NCI-H1105 treated with DMSO at 0.1 percent for 48 hours (cell line): ENCODE measurements around the gene EDEM3.
"Not testable (repeated sequence)": the region's sequence is repeated elsewhere in the genome, so short reads cannot be mapped to it uniquely, and the experiment has no call there.

Source experiments
- DNase-seq: peaks from one replicate; lab custom pipeline; 2025; lab: John Stamatoyannopoulos, UW

Gene EDEM3

GRCh38 chr1:184768467-184768866 is 13.8 kb upstream of the EDEM3 start:
- no peak for DNase-seq

DNA sequence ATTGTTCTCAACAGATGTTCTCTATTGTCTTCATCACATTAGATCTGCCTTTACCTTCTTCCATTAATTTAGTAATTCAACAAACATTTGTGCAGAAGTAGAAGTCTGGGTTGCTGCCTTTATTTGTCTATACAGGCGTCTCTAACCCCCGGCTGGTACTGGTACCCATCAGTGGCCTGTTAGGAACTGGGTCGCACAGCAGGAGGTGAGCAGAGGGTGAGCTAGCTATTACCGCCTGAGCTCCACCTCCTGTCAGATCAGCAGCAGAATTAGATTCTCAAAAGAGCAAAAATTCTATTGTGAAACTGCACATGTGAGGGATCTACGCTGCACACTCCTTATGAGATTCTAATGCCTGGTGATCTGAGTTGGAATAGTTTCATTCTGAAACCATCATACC is 12.9 kb upstream of the EDEM3 start:
- no peak for DNase-seq

GRCh38 chr1:184764483-184764882 is 9.8 kb upstream of the EDEM3 start:
- DNase-seq: no peak

GRCh38 chr1:184763520-184763919 is 8.9 kb upstream of the EDEM3 start:
- not testable (repeated sequence) for DNase-seq

- DNase-seq: no peak
Observed at GRCh38 chr1:184761969-184762485, 7.4 kb upstream of the EDEM3 start.

DNA sequence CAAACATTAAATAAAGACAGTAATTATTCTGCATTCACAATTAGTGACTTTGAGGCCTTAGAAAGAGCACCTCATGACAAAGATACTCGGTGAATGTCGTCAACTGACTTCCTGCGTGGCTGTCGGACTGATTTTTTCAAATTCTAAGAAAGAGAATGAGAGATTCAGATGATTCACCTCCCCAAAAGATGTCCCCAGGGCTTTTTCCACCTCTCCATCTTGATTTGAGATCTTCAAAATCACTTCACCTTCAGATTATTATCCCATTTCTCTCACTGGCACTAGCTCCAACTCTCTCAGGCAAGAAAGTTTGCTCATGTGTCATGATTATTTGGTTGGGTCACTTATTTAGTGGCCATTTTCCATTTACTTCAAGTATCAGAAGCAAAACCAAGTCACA is 5.0 kb upstream of the EDEM3 start:
- DNase-seq: no peak

DNA sequence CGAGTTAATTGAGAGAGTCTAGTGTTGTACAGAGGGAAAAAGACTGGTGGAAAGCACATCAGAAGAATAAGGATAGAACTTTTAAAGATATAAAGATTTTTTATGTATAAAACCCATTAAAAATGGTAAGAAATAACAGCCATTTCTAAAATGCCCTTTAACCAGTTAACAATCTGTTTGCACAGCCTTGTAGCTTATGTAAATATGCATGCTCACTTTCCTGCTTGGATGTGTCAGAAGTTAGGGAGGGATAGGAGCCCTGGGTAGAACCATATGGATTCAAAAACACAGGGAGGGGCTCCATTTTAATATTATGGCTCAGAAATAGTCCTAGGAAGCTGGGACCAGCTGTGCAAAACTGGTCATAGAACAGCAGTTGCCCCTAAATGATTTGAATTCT is 4.5 kb upstream of the EDEM3 start:
- DNase-seq: no peak

DNA sequence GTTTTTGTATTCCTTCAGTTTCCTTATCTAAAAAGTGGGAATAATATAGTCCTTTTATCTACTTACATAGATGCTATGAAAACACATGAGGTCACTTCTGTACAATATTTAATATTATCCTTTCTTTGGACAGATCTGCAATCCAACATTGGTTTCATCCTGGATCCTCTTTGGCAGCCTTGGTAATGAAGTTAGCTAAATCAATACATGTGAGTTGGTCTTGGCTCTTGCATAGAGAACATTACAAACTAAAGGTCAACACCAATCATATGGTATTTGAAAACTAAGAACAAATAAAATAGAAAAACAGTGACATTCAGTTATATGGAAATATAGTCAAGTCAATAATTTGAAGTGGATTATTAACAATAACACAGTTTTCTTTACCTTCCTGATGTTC is 3.2 kb upstream of the EDEM3 start:
- no peak for DNase-seq

GRCh38 chr1:184757406-184757805 is 2.7 kb upstream of the EDEM3 start:
- no peak for DNase-seq

GRCh38 chr1:184755226-184756065 is 788 bp upstream of the EDEM3 start:
- peak; percentile 37 for DNase-seq

GRCh38 chr1:184753608-184754475 is 816 bp downstream of the EDEM3 start:
- peak; percentile 39 for DNase-seq

- DNase-seq: no peak
Observed at GRCh38 chr1:184753117-184753516, 1.5 kb downstream of the EDEM3 start.

DNA sequence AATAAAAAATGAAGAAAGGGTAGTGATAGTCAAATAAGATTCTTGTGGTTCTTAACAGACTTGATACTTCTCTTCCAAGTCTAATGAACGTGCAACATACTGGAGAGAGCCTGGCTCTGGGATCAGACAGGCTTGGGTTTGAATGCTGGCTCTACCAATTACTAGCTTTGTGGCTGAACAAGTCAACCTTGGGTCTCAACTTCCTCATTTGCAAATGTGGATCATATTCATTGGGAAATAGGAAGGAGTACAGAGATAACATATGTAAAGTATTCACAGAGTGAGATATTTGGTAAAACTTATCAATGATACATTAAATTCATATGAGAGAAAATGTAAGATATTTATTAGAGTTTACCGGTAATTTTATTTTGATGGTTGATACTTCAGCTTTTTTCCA is 2.0 kb downstream of the EDEM3 start:
- DNase-seq: no peak

DNA sequence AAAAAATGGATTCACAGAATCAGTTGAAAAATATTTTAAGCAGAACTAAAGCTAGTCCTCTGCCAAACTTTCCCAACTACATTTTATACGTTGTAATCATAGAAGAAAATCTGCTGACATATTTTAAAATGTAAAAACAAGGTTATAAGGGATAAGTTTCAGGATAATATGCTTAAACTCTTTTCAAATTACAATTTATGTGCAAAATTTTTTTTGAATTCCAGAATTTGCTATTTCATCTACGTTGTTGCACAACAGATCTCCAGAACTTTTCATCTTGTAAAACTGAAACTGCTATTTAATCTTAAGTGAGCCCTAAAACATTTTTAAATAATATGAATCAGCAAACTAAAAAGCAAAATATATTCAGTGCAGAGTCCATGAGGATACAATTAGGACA is 5.9 kb downstream of the EDEM3 start:
- DNase-seq: no peak

DNA sequence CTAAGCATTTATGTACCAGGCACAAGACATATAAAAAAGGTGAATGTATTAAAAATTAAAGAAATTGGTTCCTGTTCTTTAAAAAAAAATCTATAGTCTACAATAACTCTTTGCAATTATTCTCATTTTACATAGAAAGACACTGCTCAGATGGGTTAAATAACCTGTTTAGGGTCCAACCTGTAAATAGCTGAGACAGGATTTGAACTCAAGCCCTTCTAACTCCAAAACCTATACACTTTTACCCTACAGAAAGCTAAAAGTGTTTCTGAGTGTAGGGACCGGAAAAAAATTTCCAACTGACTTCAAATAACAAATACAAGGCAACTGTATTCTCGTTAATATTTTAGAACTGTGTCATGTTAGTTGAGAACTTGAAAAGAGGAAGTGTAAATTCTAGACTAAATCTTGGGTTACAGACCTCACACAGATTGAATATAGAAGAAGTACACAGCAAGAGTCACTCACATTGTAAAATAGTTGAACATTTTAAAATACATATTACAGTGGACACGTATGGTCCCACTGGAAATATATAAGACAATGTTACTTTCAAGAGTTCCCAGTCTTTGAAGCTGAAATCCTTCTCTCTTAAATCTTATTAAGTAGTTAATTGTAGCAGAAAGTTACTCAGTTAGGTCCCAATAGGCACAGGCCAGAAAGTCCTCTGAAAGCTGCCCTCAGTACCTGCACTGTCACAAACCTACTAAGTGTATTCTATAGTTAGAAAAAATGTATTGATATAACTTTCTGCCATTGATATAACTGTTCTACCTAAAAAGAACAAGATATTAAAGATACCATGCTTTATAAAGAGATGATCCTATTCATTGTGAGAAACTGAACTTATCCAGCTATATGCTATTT is 7.3 kb downstream of the EDEM3 start:
- no peak for DNase-seq

DNA sequence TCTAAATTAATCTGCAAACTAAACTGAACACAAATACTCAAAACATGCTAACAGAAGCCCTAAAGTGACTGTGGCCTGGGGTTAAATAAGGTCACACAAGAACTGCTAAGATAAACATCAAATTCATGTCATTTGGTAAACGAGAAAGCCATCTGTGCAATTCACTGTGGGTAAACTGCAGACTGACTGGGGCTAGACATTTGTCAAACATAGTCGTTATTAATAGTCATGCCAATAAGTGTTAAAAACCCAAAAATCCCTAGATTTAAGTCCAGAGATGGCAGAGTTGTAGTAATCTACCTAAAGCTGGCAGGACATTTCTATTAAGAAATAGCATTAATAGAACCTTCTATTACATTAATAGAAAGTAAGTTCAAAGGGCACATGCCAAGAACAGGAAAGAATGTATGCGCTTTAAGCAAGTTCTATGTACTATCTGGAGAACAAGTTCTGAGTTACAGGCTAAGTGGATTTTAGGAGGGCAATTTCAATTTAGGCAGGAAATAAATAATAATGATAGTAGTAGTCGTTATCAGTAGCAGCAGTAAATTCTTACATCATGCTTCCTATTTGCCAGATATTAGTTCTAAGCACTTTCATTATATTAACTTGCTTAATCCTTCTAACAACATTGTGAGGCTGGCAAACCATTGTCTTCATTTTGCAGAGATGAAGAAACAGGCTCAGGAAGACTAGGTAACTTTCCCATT is 8.6 kb downstream of the EDEM3 start:
- no peak for DNase-seq

GRCh38 chr1:184745110-184745509 is 9.5 kb downstream of the EDEM3 start:
- no peak for DNase-seq

DNA sequence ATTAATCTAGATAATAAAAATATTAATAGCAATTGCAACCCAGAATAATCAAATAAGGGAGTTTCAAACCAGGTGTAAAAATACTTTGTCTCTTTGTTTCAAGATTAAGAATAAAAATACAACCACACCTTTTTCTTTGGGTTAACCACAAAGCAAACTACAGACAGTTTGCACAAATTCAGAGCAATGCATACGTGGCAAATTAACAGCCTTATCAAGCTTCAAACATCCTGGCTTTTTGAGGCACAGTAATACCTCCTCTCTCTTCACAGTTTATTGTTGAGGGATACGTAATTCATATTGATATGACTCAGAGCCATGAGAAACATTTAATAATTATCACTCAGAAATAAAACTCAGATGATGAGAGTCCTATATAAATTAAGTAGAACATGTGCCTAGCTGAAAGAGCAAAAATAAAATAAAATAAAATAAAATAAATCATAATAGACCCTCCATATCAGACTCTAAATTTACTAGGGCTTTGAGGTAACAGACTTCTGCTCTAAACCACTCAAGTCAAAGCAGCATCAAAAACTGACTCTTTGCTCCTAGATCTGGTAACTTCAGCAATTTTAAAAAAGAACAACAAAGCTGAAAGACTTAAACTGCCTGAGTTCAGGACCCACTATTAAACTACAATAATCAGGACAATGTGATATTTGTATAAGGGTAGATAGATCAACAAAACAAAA is 11.4 kb downstream of the EDEM3 start:
- no peak for DNase-seq

GRCh38 chr1:184740344-184740743 is 14.3 kb downstream of the EDEM3 start:
- no peak for DNase-seq

GRCh38 chr1:184739796-184740195 is 14.9 kb downstream of the EDEM3 start:
- no peak for DNase-seq

GRCh38 chr1:184739070-184739469 is 15.6 kb downstream of the EDEM3 start:
- DNase-seq: no peak
